ENCODE data around the gene ANKS1B.

ANKS1B gene

DNA sequence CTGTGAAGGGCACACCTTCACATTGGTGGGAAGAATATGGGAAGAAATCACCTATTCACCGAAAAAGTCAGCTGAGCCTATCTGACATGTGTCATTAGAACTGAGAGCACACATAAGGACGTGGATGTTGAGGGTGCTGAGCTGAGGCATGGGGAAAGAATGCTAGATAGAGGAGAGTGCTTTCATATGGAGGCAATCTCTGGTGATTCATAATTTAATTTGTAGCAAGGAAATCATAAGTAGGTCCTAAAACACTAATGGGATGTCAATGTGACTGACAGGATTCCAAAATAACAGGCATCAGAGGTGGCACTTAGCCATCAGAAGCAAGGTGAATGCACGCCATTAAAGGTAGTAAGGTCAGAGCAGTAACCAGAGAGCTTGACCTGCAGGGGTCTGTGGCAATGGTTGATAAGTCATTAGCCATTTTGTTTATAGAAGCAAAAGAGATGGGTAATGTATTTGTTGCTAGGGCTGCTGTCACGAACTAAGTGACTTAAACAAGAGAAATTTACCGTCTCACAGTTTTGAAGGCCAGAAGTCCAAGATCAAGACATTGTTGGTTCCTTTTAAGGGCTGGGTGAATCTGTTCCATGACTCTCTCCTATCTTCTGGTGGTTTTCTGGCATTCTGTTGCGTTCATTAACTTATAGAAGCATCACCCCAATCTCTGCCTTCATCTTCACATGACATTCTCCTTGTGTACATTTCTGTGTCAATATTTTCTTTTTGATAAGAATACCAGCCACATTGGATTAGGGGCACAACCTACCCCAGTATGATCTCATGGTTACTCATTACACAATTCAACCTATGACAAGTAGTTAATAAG is 69.3 kb downstream of the ANKS1B start:
- no peak overlapping the region for H3K4me3 ChIP-seq (ENCODE audit: low read depth, low read length)
- no peaks in the 10 kb centered on the region for H3K27me3 ChIP-seq (ENCODE audit: insufficient read depth, low read depth, severe bottlenecking)
- H3K9me3 ChIP-seq (ENCODE audit: severe bottlenecking): no peaks in the 10 kb centered on the region
- H3K27ac ChIP-seq: no peak overlapping the region
- TF ChIP-seq, protein P1, sequence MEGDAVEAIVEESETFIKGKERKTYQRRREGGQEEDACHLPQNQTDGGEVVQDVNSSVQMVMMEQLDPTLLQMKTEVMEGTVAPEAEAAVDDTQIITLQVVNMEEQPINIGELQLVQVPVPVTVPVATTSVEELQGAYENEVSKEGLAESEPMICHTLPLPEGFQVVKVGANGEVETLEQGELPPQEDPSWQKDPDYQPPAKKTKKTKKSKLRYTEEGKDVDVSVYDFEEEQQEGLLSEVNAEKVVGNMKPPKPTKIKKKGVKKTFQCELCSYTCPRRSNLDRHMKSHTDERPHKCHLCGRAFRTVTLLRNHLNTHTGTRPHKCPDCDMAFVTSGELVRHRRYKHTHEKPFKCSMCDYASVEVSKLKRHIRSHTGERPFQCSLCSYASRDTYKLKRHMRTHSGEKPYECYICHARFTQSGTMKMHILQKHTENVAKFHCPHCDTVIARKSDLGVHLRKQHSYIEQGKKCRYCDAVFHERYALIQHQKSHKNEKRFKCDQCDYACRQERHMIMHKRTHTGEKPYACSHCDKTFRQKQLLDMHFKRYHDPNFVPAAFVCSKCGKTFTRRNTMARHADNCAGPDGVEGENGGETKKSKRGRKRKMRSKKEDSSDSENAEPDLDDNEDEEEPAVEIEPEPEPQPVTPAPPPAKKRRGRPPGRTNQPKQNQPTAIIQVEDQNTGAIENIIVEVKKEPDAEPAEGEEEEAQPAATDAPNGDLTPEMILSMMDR (IDR thresholded peaks at IDR 0.05; ENCODE audit: low read depth, low read length): no peak
- no peaks in the 10 kb centered on the region for H3K36me3 ChIP-seq
- no peak for DNase-seq

DNA sequence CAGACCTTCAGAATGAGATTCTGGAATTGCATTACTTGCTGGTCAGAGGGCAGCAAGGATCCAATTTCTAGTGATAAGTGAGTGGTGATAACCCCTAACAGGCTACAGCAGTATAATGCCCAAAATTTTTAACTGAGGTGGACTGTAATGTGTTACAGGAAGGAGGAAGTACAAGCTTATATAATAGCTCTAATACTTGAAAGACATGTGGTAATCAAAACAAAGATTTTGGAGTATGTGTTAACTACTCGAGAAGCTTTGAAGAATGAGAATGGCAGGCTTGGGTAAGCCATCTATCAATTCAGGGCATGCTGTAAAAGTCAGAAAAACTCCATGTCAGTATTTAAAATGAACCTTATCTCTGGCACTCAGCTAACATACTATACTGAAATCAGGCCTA is 70.5 kb downstream of the ANKS1B start:
- no peaks in the 10 kb centered on the region for H3K36me3 ChIP-seq
- no peak overlapping the region for H3K27ac ChIP-seq
- H3K4me3 ChIP-seq (ENCODE audit: low read depth, low read length): no peak overlapping the region
- H3K27me3 ChIP-seq (ENCODE audit: insufficient read depth, low read depth, severe bottlenecking): no peaks in the 10 kb centered on the region
- no peaks in the 10 kb centered on the region for H3K9me3 ChIP-seq (ENCODE audit: severe bottlenecking)
- DNase-seq: no peak
- TF ChIP-seq, protein P1 (IDR thresholded peaks at IDR 0.05; ENCODE audit: low read depth, low read length): no peak

DNA sequence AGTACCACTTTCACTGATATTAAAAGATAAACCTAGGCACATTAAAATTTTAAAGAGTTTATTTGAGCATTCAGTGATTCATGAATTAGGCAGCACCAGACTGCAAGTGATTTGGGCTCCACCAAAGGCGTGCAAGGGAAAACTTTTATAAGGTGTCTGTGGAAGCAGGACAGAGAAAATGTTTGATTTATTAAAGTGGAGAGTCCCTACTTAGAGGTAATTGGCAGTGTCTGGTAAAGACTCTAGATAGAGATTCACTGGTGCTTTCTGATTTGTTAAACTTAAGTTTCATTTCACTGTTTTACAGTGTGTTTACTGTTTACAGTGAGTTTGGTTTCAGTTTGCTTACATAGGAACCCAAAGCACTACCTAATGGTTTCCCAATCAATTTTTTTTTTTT is 72.8 kb downstream of the ANKS1B start:
- no peaks in the 10 kb centered on the region for H3K27me3 ChIP-seq (ENCODE audit: insufficient read depth, low read depth, severe bottlenecking)
- TF ChIP-seq, protein P1 (IDR thresholded peaks at IDR 0.05; ENCODE audit: low read depth, low read length): no peak
- H3K36me3 ChIP-seq: no peaks in the 10 kb centered on the region
- DNase-seq: no peak
- no peaks in the 10 kb centered on the region for H3K9me3 ChIP-seq (ENCODE audit: severe bottlenecking)
- H3K4me3 ChIP-seq (ENCODE audit: low read depth, low read length): no peak overlapping the region
- H3K27ac ChIP-seq: no peak overlapping the region

DNA sequence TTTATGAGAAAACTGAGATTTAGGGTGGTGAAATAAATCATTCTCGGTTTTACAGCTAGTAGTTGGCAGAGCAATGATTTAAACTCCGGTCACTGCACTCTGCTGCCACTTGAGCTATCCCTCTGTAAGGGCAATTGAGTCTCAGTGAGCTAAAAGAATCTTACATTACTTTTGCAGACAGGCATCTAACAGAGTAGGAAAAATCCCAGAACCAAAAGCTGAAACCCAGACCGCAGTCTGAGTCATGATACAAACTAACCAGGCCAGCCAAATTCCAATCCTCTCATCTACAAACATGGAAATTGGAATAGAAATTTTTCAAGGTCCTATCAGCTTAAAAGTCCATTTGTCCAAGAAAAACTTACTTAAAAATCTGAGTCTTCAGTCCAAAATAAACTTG is 73.7 kb downstream of the ANKS1B start:
- Histone ChIP-seq H3K27ac (no peak overlapping the region), H3K36me3 (no peaks in the 10 kb centered on the region)

DNA sequence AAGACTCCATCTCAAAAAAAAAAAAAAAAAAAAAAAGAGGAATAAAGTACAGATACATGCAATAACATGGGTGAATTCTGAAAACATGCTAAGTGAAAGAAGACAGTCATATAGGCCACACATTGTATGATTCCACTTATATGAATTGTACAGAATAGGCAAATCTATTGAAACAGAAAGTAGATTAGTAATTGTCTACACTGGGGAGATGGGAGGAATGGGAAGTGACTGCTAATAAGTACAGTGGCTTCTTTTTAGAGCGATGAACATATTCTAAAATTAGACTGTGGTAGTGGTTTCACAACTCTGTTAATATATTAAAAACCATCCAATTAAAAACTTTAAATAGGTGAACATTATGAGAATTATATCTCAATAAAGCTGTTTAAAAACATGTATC is 74.4 kb downstream of the ANKS1B start:
- TF ChIP-seq, protein P1 (IDR thresholded peaks at IDR 0.05; ENCODE audit: low read depth, low read length): no peak
- no peaks in the 10 kb centered on the region for H3K36me3 ChIP-seq
- DNase-seq: no peak
- H3K27me3 ChIP-seq (ENCODE audit: insufficient read depth, low read depth, severe bottlenecking): no peaks in the 10 kb centered on the region
- H3K9me3 ChIP-seq (ENCODE audit: severe bottlenecking): no peaks in the 10 kb centered on the region
- no peak overlapping the region for H3K4me3 ChIP-seq (ENCODE audit: low read depth, low read length)
- H3K27ac ChIP-seq: no peak overlapping the region

More for the DNA sequence above, 73.7 kb downstream of the ANKS1B start:
- DNase-seq: no peak
- TF ChIP-seq, protein P1 (IDR thresholded peaks at IDR 0.05; ENCODE audit: low read depth, low read length): no peak
- Histone ChIP-seq H3K9me3 (ENCODE audit: severe bottlenecking) (no peaks in the 10 kb centered on the region), H3K4me3 (ENCODE audit: low read depth, low read length) (no peak overlapping the region), H3K27me3 (ENCODE audit: insufficient read depth, low read depth, severe bottlenecking) (no peaks in the 10 kb centered on the region)
